ENCODE measurements around the gene ROBO4. TPM values are rescaled to one million over a fixed set of nuclear protein-coding genes. Genes with fewer than 3 reads are reported as not detected.

The ROBO4 gene
- total RNA-seq, 1 experiment from 2014 or later: not detected

DNA sequence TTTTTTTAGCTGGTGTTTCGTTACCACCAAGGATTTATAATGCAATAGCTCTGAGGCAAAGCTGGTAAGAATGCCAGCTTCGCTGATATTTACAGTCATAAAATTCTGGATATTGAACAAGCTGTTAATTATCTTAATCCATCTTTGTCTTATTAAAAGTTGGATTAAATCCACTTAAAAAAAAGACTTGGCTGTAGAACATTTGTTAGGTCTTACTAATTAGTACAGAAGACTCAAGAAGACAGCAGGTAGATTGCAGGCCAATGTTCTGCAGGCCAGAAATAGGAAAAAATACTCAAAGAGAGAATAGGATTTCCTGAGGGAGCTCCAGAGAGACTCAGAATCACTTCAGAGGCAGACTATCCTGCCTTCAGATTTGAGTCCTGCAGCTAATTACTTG is 7.5 kb downstream of the ROBO4 start:
- BruUV-seq (replicated peaks): no TSS peak
- TF ChIP-seq SRF (IDR thresholded peaks at IDR 0.05; ENCODE audit: low read depth): no peak
- no peak for TF ChIP-seq POLR2A (IDR thresholded peaks at IDR 0.05; ENCODE audit: borderline replicate concordance, extremely low read depth, insufficient read depth, insufficient read length)
- no peak for TF ChIP-seq SP1 (IDR thresholded peaks at IDR 0.05; ENCODE audit: low read depth)
- TF ChIP-seq EZH2phosphoT487 (IDR thresholded peaks at IDR 0.05; ENCODE audit: borderline replicate concordance): no peak
- TF ChIP-seq SIN3A (IDR thresholded peaks at IDR 0.05; ENCODE audit: low read depth): no peak
- TF ChIP-seq EGR1 (IDR thresholded peaks at IDR 0.05; ENCODE audit: low read depth): no peak
- TF ChIP-seq CTCF (IDR thresholded peaks at IDR 0.05 in 2 of 3, conservative IDR thresholded peaks at IDR 0.05 in 1 of 3; ENCODE audit: borderline replicate concordance in 1 of 3, insufficient read depth in 1 of 3, low read depth in 2 of 3, low read length in 2 of 3): no peak
- TF ChIP-seq RAD21 (IDR thresholded peaks at IDR 0.05; ENCODE audit: low read depth): no peak
- no peak for TF ChIP-seq ZNF274 (IDR thresholded peaks at IDR 0.05; ENCODE audit: low read depth, low read length)
- no peak for TF ChIP-seq ATF3 (IDR thresholded peaks at IDR 0.05)
- no peak for TF ChIP-seq CEBPB (IDR thresholded peaks at IDR 0.05; ENCODE audit: low read depth)
- intact Hi-C loops (cut with micrococcal nuclease): no loop called here
- Histone ChIP-seq H3K9me2 (ENCODE audit: insufficient read depth) (no peaks in the 10 kb centered on the region), H3K4me1 (ENCODE audit: control insufficient read depth in 1 of 2, insufficient read depth in 2 of 2, low read length in 2 of 2) (no peaks in the 10 kb centered on the region), H4K20me1 (ENCODE audit: insufficient read depth) (no peaks in the 10 kb centered on the region), H3K9me3 (ENCODE audit: control insufficient read depth in 1 of 2, insufficient read depth in 1 of 2, low read depth in 1 of 2, low read length in 2 of 2) (no peaks in the 10 kb centered on the region), H3K79me2 (ENCODE audit: insufficient read depth, low read length) (no peaks in the 10 kb centered on the region), H3K4me3 (replicated peaks in 1 of 2; ENCODE audit: low read depth in 1 of 2, low read length in 2 of 2) (no peak overlapping the region), H3K27me3 (ENCODE audit: insufficient read depth, low read length) (0 out of 2 replicates have a peak, but pooled peaks cover 3% of the 10 kb centered on the region), H3K27ac (ENCODE audit: low read depth, low read length) (no peak overlapping the region), H3K4me2 (ENCODE audit: low read length) (no peak overlapping the region), H3K9ac (ENCODE audit: low read length) (no peak overlapping the region), H2AFZ (ENCODE audit: low read depth, low read length, poor library complexity, severe bottlenecking) (no peak overlapping the region), H3K36me3 (ENCODE audit: control insufficient read depth in 1 of 2, insufficient read depth in 2 of 2, low read length in 2 of 2) (no peaks in the 10 kb centered on the region)
- POLR2A ChIA-PET: no interaction called here
- RAD21 ChIA-PET (ENCODE audit: low non-redundant PET in 1 of 2, low total read pairs in 2 of 2, uncharacterized antibody in 2 of 2, unreplicated experiment in 2 of 2): no interaction called here
- no peak for DNase-seq (ENCODE audit: low read depth, low spot score)
- CTCF ChIA-PET: interaction anchor here (1.2 to 1.6 kb wide), 2 partner anchors 14 to 234 kb away, joined by 3 to 5 read pairs; no protein-coding TSS in a partner anchor
- no peak for ATAC-seq

Measured in HCT116 (cell line).